GM21447 (cell line): ENCODE data around the gene VEPH1.

ENCODE experiments used
- ATAC-seq: cut with Tn5 transposase; IDR thresholded peaks from one replicate; pipeline ENCODE4 v1.9.1; 2021; ENCODE audit not compliant: unreplicated experiment

The VEPH1 gene

DNA sequence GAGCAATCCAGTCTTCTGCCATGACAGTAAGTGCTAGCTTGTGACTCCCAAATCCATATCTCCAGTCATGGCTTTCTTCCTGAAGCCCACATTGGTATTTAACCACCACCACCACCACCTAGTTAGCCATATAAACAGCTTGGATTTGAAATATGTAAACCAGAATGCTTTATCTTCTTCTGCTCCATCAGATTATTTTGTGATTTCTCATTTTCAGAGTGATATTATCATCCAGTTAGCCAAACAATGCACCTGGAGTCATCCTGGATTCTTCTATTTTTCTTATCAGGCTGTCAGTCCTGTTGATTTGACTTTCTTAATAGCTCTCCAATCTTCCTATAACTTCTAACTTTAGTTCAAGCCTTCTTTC is 190.9 kb downstream of the VEPH1 start:
- no peak for ATAC-seq

GRCh38 chr3:157311633-157312375 is 191.4 kb downstream of the VEPH1 start:
- ATAC-seq, result no peak

DNA sequence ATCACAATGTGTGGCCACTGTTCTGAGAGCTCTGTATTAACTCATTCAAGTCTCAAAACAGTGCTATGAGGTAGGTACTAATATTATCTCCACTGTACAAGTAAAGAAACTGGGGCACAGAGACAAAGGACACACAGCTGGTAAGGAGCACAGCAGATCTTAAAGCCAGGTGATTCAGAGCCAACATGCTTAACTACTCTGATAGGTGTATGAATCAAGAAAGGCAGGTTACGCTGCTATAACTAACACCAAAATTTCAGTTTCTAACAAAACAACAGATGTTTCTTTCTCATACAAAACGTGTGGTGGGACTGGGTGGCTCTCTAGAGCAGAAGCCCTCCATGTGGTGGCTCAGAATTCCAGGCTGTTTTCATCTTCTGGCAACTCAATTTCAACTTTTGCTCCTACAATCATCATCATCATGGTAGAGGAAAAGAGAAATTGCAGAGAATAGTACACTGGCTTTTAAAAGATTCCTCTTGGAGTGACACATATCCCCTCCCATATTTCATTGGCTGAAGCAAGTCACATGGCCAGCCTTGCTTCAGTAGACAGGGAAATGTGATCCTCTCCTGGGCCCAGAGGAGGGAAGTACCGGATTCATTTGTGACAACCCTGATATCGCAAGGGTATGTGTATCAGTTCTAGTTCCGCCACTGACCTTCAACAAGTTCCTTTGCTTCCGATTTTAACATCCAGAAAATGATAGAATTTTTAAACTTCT is 192.7 kb downstream of the VEPH1 start:
- no peak for ATAC-seq

- ATAC-seq, result no peak
Observed at GRCh38 chr3:157306502-157306901, 196.7 kb downstream of the VEPH1 start.

- no peak for ATAC-seq
Observed at GRCh38 chr3:157305392-157305791, 197.8 kb downstream of the VEPH1 start.

GRCh38 chr3:157301755-157302154 is 201.5 kb downstream of the VEPH1 start:
- ATAC-seq, result no peak

GRCh38 chr3:157300981-157301663 is 202.1 kb downstream of the VEPH1 start:
- no peak for ATAC-seq

DNA sequence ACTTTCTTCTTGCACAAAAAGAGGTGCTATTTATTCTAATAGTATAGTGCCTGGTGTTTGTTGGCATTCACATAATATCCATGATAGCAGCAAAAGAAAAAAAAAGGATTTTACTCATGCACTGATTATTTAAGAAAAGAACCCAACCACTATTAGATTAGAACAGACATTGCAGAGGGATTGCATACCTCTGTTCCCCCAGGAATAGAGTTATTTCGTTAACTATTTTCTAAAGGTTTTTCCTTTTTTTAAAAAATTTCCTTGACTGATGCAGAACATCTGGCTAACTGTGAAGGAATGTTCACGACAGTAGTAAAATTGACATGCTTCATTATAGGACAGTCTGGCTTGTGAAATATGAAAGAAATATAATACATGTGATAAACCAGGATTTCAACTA is 203.1 kb downstream of the VEPH1 start:
- ATAC-seq, result no peak

DNA sequence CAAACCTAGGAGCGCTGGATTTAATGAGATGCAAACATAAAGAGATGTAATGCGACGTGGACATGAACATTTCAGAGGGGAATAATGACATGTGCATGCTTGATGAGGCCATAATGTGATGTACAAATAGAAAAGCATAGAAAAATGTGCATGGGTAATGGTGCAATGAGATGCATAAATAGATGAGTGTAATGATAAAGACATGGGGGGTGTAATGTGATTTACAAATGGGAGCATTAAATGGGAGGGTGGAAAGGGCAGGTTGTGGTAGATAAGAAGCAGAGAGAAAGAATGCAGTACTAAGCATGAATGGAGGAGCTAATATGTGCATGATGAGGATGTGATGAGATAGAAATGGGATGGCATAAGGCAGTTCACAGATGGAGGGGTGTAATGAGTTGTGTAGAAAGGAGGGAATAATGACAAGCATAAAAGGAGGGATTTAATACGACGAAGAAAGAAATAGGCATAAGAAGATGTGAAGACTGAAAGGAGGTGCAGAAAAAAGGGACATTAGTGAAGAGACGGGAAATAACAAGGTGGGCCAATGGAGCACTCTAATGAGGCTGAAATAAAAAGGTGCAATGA is 205.8 kb downstream of the VEPH1 start:
- no peak for ATAC-seq

DNA sequence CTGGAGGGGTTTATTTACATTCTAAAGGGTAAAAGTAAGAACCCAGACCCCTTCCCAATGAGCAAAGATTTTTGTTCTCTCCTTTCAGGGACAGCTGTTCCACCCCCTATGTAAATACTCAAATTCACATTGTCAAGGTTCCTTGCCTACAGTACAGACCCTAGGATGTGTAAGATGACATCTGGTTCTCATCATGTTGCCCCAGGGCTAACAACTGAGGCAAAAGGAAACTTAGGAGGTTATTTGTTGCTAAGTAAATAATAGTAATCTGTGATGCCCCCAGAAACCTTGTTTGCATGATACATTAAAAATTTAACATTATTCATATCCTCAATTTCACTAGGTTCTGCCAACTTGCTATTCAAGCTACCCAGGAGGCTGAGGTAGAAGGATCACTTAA is 208.3 kb downstream of the VEPH1 start:
- no peak for ATAC-seq

GRCh38 chr3:157294491-157294890 is 208.7 kb downstream of the VEPH1 start:
- no peak for ATAC-seq

DNA sequence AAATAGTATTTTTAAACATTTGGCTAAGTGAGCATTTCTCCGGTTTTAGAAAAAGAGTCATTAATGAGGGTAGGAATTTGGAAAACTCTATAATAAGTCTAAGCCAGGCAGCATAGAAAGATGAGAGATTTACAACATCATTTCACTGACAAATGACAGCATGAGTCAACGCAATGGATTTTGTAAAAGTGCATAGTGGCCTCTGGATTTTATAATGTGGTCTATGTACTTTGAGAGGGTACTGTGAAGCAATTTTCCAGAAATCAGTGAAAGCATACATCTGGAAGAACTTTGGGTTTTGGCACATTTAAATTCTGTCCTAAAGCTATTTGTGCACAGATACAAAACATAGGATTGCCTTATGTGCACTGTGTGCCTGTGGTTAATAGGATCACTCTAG is 212.4 kb downstream of the VEPH1 start:
- ATAC-seq, result no peak

GRCh38 chr3:157285966-157286365 is 217.2 kb downstream of the VEPH1 start:
- no peak for ATAC-seq

GRCh38 chr3:157285141-157285540 is 218.1 kb downstream of the VEPH1 start:
- no peak for ATAC-seq

- ATAC-seq, result no peak
Observed at GRCh38 chr3:157284688-157285087, 218.5 kb downstream of the VEPH1 start.

DNA sequence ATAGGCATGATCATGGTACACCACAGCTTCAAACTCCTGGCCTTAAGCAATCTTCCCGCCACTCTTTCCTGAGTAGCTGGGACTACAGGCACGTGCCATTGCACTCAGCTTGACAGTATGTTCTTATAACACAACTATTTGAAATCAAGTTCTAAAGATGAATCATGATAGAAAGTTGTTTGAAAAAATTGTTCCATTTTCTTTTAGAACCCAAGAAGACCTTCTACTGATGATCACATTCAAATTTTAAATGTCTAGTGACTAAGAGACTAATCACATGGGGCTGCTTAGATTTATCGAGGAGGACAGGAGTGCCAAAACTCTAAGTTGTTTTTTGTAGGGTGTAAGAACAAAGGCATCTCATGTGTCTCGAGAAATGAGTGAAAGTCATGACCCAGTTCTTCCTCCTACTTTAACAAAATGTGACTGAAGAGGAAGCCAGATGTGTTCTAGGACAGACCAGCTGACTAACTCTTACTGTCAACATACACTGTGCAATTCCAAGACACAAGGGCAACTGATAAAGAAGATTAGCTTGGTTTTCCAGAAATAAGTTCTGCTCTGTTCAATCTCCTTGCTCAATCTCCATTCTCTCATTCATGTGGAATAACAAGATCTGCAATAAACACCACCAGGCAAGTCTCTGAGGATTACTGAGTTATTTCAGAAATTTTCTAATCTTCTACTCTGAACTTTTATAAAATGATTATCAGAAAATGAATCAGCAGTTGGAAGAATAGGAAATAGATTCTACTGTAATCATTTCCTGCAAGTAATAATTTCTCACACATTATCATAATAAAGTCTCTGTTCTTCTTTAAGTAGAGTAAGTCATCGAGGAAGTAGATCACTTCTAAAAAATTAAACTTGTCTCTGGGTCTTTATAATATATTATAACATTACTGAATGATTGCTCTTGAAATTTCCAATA is 220.7 kb downstream of the VEPH1 start:
- no peak for ATAC-seq

DNA sequence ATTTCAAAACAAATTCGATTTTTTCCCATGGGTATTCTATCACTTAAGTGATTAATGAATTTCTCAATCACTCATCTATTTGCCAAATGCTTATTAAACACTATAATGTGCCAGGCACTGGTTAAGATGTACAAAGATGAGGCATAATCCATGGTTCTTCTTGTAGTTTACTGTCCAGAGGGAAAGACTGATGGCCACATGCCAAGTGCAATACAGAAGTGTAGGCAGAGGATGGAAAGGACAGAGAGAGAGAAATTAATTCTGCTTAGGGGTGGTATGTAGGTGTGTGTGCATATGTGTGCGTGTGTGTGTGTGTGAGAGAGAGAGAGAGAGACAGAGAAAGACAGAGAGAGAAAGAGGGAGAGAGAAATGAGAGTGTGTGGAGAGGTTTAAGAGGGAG is 222.4 kb downstream of the VEPH1 start:
- ATAC-seq, result no peak

GRCh38 chr3:157280354-157280753 is 222.9 kb downstream of the VEPH1 start:
- ATAC-seq, result no peak

- no peak for ATAC-seq
Observed at GRCh38 chr3:157279237-157279636, 224.0 kb downstream of the VEPH1 start.

DNA sequence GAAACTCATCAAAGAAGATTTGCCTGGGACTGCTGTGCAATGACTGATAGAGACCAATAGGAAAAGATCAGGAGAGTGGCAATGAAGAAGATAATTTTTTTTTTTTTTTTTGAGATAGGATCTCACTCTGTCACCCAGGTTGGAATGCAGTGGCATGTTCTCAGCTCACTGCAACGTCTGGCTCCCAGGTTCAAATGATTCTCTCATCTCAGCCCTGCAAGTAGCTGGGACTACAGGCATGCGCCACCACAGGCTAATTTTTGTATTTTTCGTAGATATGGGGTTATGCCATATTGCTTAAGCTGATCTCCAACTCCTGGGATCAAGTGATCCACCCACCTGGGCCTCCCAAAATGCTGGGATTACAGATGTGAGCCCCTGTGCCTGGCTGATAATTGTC is 226.4 kb downstream of the VEPH1 start:
- no peak for ATAC-seq

DNA sequence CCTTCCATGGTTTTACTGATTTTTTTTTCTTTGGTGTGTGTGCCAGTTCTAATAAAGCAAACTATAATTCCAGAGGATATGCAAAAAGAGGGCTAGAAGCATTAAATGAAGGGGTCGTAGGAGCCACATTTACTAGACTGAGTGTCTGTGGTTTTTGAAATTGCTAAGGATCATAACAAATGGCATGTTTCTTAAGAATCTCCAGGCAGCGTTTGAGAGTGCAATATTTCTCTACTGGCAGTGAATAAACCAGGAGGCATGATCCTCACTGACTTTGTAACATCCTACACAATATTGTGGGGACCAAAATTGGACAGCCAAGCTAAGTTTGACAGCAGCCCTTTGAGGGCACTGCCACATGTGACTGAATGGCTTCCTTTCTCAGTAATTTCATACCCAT is 227.4 kb downstream of the VEPH1 start:
- no peak for ATAC-seq
